Limb (tissue), 2 donors: Measurements from ENCODE around the gene ZFYVE28.
"Not testable (repeated sequence)": the region's sequence is repeated elsewhere in the genome, so short reads cannot be mapped to it uniquely, and the experiment has no call there.

Experiments
- DNase-seq, 2 donors: peaks; one replicate each; pipeline ENCODE4 v3.0.0-alpha.2; 2016; ENCODE audit errors: extremely low spot score in 2 of 2

The ZFYVE28 gene

GRCh38 chr4:2390784-2391421 is 27.5 kb downstream of the ZFYVE28 start:
- peak; percentile 55 to 61 for DNase-seq

- DNase-seq = peak in 1 of 2 donors; percentile 23
These were observed 28.3 kb downstream of the ZFYVE28 start for GRCh38 chr4:2390146-2390545.

GRCh38 chr4:2389691-2390090 is 28.8 kb downstream of the ZFYVE28 start:
- DNase-seq = no peak

GRCh38 chr4:2388429-2389182 is 29.8 kb downstream of the ZFYVE28 start:
- DNase-seq = no peak

GRCh38 chr4:2387829-2388228 is 30.6 kb downstream of the ZFYVE28 start:
- DNase-seq = no peak

- DNase-seq = no peak
These were observed 31.2 kb downstream of the ZFYVE28 start for GRCh38 chr4:2387218-2387617.

- DNase-seq = no peak
These were observed 31.7 kb downstream of the ZFYVE28 start for GRCh38 chr4:2386717-2387116.

GRCh38 chr4:2385516-2385915 is 32.9 kb downstream of the ZFYVE28 start:
- no peak for DNase-seq

- no peak for DNase-seq
These were observed 34.2 kb downstream of the ZFYVE28 start for GRCh38 chr4:2384245-2384644.

- DNase-seq = no peak
These were observed 34.7 kb downstream of the ZFYVE28 start for GRCh38 chr4:2383760-2384159.

GRCh38 chr4:2383220-2383631 is 35.2 kb downstream of the ZFYVE28 start:
- not testable (repeated sequence) for DNase-seq

- not testable (repeated sequence) for DNase-seq
These were observed 35.7 kb downstream of the ZFYVE28 start for GRCh38 chr4:2382769-2383202.

GRCh38 chr4:2380589-2380988 is 37.9 kb downstream of the ZFYVE28 start:
- not testable (repeated sequence) for DNase-seq

GRCh38 chr4:2378898-2379297 is 39.5 kb downstream of the ZFYVE28 start:
- DNase-seq = no peak

GRCh38 chr4:2378401-2378800 is 40.0 kb downstream of the ZFYVE28 start:
- no peak for DNase-seq

- DNase-seq = no peak
These were observed 41.2 kb downstream of the ZFYVE28 start for GRCh38 chr4:2377241-2377640.

GRCh38 chr4:2375427-2375826 is 43.0 kb downstream of the ZFYVE28 start:
- no peak for DNase-seq

- no peak for DNase-seq
These were observed 44.9 kb downstream of the ZFYVE28 start for GRCh38 chr4:2373532-2373931.

- DNase-seq = no peak
These were observed 45.9 kb downstream of the ZFYVE28 start for GRCh38 chr4:2372488-2373030.

- DNase-seq = peak in 1 of 2 donors; percentile 14
These were observed 46.5 kb downstream of the ZFYVE28 start for GRCh38 chr4:2371765-2372487.

GRCh38 chr4:2370597-2371320 is 47.7 kb downstream of the ZFYVE28 start:
- peak in 1 of 2 donors; percentile 14 for DNase-seq
